Astrocyte of the cerebellum (primary cell): ENCODE data around the gene SPG11.
"Not testable (repeated sequence)": the region's sequence is repeated elsewhere in the genome, so short reads cannot be mapped to it uniquely, and the experiment has no call there.

Experiments
- DNase-seq: peaks from one replicate; pipeline ENCODE4 v3.0.0-alpha.2; 2011; ENCODE audit warnings: low read depth
- H3K4me3 ChIP-seq: 2 replicates; pipeline ENCODE4 v1.5.1; 2011; ENCODE audit warnings: mild to moderate bottlenecking, low read depth, low read length, moderate library complexity
- CTCF ChIP-seq: IDR thresholded peaks from 2 replicates; pipeline ENCODE4 v1.5.1; 2012; ENCODE audit warnings: low read length, low read depth, moderate library complexity, mild to moderate bottlenecking; ENCODE audit errors: missing control alignments
- in situ Hi-C: cut with HindIII; loops from 2 replicates; pipeline ENCODE4 v1.10.0; 2017; ENCODE audit warnings: low sequenced_read_pairs

Gene SPG11

DNA sequence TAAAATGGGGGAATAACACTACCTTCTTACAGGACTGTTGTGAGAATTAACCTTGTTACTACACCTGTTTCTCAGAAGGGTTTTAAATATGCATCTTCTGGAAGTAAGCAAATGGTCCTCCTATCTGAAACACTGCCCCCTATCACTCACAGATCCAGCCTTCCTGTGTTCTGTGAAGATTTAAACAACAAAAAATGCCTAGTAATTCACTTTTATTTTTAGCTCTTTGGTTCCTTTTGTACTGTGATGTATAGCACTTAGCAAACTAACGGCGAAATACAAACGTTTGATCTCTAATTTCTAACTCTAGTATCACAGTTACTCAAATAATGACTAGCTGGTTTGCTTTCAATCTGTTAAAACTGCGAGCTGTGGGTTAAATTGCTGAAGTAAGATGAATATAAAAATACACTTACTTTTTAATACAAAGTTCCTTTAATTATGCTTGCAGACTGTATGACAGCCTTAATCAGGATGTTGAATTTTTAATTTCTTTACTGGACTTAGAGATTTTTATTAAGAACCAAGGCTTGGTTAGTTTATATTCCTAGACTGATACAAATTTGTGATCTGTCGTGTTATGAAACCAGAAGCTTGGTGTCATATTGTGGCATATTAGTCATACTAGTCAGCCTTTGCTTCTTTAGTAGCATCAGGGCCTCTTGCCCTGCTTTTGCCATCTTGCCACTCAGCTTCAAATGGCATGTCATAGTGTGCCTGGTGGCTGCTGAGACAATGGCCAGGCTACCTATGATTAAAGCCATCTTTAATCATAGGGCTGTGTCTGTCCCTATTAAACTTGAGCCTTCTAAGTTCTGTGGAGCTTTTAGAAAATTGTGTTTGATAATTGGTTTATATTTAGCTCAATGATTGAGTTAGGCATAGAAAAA, 117.3 kb downstream of the SPG11 start:
- in situ Hi-C loops = no loop called here
- TF ChIP-seq CTCF = peak; percentile 51
- DNase-seq = no peak
- H3K4me3 ChIP-seq = no peak overlapping the region

GRCh38 chr15:44544745-44545144, 118.7 kb downstream of the SPG11 start:
- H3K4me3 ChIP-seq, in situ Hi-C loops, DNase-seq: not testable (repeated sequence)

GRCh38 chr15:44542596-44542995, 120.9 kb downstream of the SPG11 start:
- no peak for DNase-seq
- in situ Hi-C loops = no loop called here
- TF ChIP-seq CTCF = no peak
- H3K4me3 ChIP-seq = no peak overlapping the region

DNA sequence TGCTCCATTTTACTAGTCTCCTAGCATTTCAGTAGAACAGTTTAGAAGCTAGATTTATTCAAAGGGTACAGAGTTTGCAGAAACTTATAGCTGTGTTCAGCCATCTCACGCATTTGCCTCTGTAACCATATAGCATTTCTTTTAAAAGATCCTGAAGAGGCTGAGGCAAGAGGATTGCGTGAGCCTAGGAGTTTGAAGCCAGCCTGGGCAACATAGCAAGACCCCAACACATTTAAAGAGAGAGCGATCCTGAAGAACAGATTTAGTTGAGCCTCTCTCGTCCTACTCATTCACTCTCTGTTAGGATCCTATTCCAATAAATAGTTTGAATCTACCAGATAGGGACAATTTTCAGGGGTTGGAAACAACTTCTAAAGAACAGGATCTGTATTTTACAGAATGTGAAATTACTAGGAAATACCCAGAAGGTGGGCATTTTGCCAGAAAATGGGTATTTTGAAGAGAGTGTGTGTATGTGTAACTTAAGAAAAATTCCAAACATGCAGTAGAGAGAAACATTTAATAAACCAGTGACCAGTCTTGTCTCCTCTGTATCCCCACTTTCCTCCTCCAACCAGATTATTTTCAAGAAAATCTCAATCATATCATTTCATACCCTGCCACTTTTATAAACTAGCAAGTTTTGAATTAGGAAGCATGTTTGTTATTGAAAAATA, 122.0 kb downstream of the SPG11 start:
- DNase-seq = peak; percentile 78
- in situ Hi-C loops = no loop called here
- TF ChIP-seq CTCF = no peak
- H3K4me3 ChIP-seq = no peak overlapping the region

- DNase-seq = no peak
- H3K4me3 ChIP-seq = peak overlapping the region; percentile 82
- TF ChIP-seq CTCF = no peak
- in situ Hi-C loops = no loop called here
Observed at GRCh38 chr15:44537735-44538240, 125.7 kb downstream of the SPG11 start.

DNA sequence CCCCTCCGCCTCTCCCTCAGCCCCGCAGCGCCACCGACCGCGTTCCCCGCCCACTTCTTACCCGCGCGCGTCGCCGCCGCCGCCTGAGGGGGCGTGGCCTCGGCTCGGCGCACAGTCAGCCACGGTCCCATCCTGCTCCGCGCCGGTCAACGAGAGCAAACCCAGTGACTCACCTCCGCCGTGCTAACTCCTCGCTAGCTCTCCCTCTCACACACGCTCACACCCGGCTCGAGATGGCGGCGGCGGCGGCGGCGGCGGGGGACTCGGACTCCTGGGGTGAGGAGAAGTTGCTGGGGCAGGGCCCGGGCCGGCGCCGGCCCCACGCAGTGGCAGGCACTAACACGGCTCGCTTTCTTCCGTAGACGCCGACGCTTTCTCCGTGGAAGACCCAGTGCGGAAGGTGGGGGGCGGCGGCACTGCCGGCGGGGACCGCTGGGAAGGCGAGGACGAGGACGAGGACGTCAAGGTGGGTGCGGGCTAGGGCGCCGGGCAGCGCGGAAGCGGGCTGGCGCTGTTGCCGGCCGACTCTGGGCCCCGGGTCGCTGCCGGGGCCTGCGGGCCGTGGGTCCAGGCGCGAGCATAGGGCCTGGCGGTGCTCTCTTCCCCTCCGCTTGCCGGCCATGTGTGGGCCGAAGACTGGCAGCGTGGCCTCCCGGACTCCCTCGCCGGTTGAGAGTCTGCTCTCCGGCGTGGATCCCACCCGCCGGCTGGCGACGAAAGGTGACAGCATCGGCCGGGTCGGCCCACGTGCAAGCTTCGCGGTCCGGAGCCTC, 126.3 kb downstream of the SPG11 start, which contains the start of gene EIF3J:
TSS of gene EIF3J (plus strand) at position 186 of the 773 bp plus-strand sequence. CDS start at position 234, 48 bp downstream.
- TF ChIP-seq CTCF = no peak
- DNase-seq = peak; percentile 94
- in situ Hi-C loops = no loop called here
- peak within 1 kb of the TSS; percentile 82 for H3K4me3 ChIP-seq
